Brain microvascular endothelial cell (primary cell): ENCODE data around the gene PDSS2.
A peak's percentile ranks its signal among the peaks of the same experiment; 100 is the strongest.

ENCODE experiments used
- DNase-seq: peaks from one replicate; pipeline ENCODE4 v3.0.0-alpha.2; 2020
- H3K27ac ChIP-seq: fragments of 250-450 bp; sonication (Bioruptor Pico); 2 replicates; pipeline ENCODE4 v1.5.1; 2020; ENCODE audit warnings: mild to moderate bottlenecking, moderate library complexity
- H3K27me3 ChIP-seq: fragments of 250-450 bp; sonication (Bioruptor Pico); replicated peaks from 2 replicates; pipeline ENCODE4 v1.5.1; 2020; ENCODE audit warnings: mild to moderate bottlenecking
- H3K36me3 ChIP-seq: fragments of 250-450 bp; sonication (Bioruptor Pico); replicated peaks from 2 replicates; pipeline ENCODE4 v1.5.1; 2020; ENCODE audit warnings: mild to moderate bottlenecking
- H3K4me3 ChIP-seq: 2 replicates; pipeline ENCODE4 v1.5.1; 2011; ENCODE audit warnings: low read depth, mild to moderate bottlenecking, control low read depth, low read length, moderate library complexity
- in situ Hi-C: cut with HindIII; loops from 2 replicates; pipeline ENCODE4 v1.10.0; 2017; ENCODE audit warnings: low sequenced_read_pairs, low pct_ligation_motif_present
- TF ChIP-seq, protein P1 (sequence below): IDR thresholded peaks from 2 replicates; pipeline ENCODE4 v1.5.1; 2011; ENCODE audit warnings: low read depth, mild to moderate bottlenecking, moderate library complexity, low read length, control low read depth, inconsistent platforms; ENCODE audit errors: missing control alignments

The PDSS2 gene

DNA sequence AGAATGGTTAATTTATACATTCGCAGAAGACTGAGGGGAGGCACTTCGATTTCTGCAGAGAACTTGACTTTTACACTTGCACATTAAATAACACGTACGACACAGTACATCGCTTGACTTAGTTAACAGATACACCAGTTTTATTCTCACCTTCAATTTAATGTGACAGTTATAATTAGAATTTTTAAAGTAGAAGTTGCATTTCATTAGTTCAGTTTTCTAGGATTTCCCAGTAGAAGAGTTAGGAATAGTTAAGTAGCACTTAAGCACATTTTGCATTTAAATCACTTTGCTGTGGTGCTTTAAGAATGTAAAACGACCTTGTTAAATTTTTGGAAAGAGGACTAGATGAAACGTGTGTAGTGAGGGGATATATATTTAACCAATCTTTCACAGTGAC lies 342.4 kb downstream of the PDSS2 start:
- DNase-seq, result no peak
- Histone ChIP-seq H3K36me3 (no peaks in the 10 kb centered on the region), H3K4me3 (no peak overlapping the region), H3K27ac (no peak overlapping the region), H3K27me3 (no peaks in the 10 kb centered on the region)
- in situ Hi-C loops, result no loop called here
- TF ChIP-seq, protein P1, sequence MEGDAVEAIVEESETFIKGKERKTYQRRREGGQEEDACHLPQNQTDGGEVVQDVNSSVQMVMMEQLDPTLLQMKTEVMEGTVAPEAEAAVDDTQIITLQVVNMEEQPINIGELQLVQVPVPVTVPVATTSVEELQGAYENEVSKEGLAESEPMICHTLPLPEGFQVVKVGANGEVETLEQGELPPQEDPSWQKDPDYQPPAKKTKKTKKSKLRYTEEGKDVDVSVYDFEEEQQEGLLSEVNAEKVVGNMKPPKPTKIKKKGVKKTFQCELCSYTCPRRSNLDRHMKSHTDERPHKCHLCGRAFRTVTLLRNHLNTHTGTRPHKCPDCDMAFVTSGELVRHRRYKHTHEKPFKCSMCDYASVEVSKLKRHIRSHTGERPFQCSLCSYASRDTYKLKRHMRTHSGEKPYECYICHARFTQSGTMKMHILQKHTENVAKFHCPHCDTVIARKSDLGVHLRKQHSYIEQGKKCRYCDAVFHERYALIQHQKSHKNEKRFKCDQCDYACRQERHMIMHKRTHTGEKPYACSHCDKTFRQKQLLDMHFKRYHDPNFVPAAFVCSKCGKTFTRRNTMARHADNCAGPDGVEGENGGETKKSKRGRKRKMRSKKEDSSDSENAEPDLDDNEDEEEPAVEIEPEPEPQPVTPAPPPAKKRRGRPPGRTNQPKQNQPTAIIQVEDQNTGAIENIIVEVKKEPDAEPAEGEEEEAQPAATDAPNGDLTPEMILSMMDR, result no peak

DNA sequence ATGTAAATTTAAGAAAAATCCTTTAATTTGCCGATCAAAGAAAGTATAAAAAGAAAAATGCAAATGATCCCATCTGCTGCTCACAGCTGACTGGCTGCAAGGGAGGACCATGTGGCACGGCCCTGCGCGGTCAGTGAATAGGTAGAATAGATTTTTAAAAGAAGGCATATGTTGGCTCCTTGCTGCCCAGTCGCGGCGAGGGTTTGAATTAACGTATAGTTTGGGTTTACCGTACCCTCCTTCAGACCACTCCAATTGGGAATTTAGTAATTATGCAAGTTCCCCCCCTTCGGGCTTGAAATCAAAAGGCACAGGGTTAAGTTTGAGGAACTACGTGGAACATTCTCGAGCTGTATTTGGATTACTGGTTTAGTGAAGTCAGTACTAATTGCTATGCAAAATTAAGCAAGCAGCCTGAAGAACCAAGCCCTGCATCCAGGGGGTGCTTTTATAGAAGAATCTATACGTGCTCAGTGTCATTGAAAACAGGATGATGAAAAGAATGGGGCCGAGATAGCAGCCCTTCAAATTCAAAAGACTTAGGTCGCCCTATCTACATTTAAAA lies 343.0 kb downstream of the PDSS2 start:
- TF ChIP-seq, protein P1, result peak; percentile 43
- peak; percentile 22 for DNase-seq
- in situ Hi-C loops, result no loop called here
- H3K27me3 ChIP-seq, result no peaks in the 10 kb centered on the region
- peak overlapping the region; percentile 62 for H3K4me3 ChIP-seq
- H3K36me3 ChIP-seq, result no peaks in the 10 kb centered on the region
- H3K27ac ChIP-seq, result no peak overlapping the region

- no peak overlapping the region for H3K27ac ChIP-seq
- H3K27me3 ChIP-seq, result no peaks in the 10 kb centered on the region
- in situ Hi-C loops, result no loop called here
- peak; percentile 36 for DNase-seq
- TF ChIP-seq, protein P1, result no peak
- H3K36me3 ChIP-seq, result no peaks in the 10 kb centered on the region
- peak overlapping the region; percentile 62 for H3K4me3 ChIP-seq
Measured at GRCh38 chr6:107115695-107116327, 343.6 kb downstream of the PDSS2 start.

GRCh38 chr6:107114926-107115694 lies 344.3 kb downstream of the PDSS2 start, which contains the start of gene BEND3:
Gene BEND3, minus strand, starts transcription at chr6:107115515. Its CDS starts 16,230 bp downstream, at chr6:107099285.
- Histone ChIP-seq H3K27ac (no peak within 1 kb of the TSS), H3K4me3 (peak within 1 kb of the TSS; percentile 62), H3K27me3 (no peaks in the 10 kb centered on the region), H3K36me3 (no peaks in the 10 kb centered on the region)
- in situ Hi-C loops, result no loop called here
- no peak for DNase-seq
- TF ChIP-seq, protein P1, result no peak

DNA sequence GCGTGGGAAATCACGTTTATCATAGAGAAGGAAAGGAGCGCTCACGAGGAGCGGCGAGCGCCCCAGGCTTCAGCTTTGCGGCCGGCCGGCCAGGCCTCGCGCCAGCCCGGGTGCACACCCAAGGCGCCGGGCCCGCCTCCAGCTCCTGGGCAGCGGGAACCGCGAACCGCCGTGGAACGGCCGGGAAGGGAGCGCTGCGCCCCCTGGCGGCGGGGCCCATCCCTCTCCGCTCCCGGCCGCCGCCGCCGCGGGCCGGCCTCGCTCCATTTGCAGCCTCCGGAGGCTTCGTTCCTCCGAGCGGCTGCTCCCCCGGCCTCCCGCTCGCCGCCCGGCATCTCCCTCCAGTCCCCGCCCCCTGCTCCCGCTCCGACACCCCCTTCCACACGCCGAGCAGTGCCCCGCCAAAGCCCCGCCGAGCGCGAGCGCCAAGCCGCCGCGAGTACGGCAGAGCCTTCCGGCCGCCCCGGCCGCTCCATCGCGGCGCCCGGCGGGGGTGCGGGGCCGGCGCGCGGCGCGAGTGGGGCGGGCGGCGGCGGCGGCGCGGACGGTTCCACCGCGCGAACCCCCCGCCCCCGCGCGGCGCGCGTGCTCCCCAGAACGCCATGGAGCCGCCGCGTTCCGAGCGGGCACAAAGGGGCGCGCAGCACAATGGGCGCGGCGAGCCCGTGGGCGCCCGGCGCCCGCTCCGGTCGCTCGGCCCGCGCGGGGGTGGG lies 345.0 kb downstream of the PDSS2 start:
- TF ChIP-seq, protein P1, result peak; percentile 48
- Histone ChIP-seq H3K27ac (no peak overlapping the region), H3K27me3 (no peaks in the 10 kb centered on the region), H3K36me3 (no peaks in the 10 kb centered on the region), H3K4me3 (peak overlapping the region; percentile 62)
- DNase-seq, result peak; percentile 53
- in situ Hi-C loops, result no loop called here
